Activated CD8-positive, alpha-beta memory T cell treated with anti-CD3 and anti-CD28 coated beads for 24 hours (primary cell): ENCODE data around the gene IGSF9B.
A peak's percentile ranks its signal among the peaks of the same experiment; 100 is the strongest.
"Not testable (repeated sequence)": the region's sequence is repeated elsewhere in the genome, so short reads cannot be mapped to it uniquely, and the experiment has no call there.

Experiments used
- DNase-seq: peaks from one replicate; pipeline ENCODE4 v3.0.0-alpha.2; 2020

IGSF9B gene, protein sequence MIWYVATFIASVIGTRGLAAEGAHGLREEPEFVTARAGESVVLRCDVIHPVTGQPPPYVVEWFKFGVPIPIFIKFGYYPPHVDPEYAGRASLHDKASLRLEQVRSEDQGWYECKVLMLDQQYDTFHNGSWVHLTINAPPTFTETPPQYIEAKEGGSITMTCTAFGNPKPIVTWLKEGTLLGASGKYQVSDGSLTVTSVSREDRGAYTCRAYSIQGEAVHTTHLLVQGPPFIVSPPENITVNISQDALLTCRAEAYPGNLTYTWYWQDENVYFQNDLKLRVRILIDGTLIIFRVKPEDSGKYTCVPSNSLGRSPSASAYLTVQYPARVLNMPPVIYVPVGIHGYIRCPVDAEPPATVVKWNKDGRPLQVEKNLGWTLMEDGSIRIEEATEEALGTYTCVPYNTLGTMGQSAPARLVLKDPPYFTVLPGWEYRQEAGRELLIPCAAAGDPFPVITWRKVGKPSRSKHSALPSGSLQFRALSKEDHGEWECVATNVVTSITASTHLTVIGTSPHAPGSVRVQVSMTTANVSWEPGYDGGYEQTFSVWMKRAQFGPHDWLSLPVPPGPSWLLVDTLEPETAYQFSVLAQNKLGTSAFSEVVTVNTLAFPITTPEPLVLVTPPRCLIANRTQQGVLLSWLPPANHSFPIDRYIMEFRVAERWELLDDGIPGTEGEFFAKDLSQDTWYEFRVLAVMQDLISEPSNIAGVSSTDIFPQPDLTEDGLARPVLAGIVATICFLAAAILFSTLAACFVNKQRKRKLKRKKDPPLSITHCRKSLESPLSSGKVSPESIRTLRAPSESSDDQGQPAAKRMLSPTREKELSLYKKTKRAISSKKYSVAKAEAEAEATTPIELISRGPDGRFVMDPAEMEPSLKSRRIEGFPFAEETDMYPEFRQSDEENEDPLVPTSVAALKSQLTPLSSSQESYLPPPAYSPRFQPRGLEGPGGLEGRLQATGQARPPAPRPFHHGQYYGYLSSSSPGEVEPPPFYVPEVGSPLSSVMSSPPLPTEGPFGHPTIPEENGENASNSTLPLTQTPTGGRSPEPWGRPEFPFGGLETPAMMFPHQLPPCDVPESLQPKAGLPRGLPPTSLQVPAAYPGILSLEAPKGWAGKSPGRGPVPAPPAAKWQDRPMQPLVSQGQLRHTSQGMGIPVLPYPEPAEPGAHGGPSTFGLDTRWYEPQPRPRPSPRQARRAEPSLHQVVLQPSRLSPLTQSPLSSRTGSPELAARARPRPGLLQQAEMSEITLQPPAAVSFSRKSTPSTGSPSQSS (N-terminal part only)

GRCh38 chr11:133956650-133957633 lies at the start of gene IGSF9B:
Gene IGSF9B (minus strand): TSS chr11:133956968. CDS start chr11:133956754, 214 bp downstream.
- DNase-seq = peak; percentile 97

GRCh38 chr11:134004496-134005172 lies 47.9 kb upstream of the IGSF9B start:
- DNase-seq = no peak

- no peak for DNase-seq
Observed at GRCh38 chr11:134003792-134004495, 47.2 kb upstream of the IGSF9B start.

- DNase-seq = not testable (repeated sequence)
Observed at GRCh38 chr11:134002819-134003218, 46.1 kb upstream of the IGSF9B start.

- DNase-seq = not testable (repeated sequence)
Observed at GRCh38 chr11:134002338-134002737, 45.6 kb upstream of the IGSF9B start.

DNA sequence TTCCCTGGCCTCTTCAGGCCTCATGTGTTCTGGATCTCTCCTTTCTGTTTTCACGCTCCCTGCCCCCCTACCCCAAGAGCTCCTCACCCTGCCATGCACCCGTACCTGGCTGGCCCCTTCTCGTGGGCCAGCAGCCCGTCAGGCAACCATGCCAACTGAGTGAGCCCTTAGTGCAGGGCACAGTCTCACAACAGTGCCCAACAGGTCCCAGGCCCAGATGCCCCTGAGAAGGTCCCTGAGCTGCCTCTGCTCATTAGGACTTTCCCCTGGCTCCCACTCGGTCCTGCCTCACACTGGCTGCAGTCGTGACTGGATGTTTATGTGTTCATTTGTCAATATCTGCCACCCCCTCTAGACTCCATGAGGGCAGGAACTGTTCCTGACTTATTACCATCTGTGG lies 44.8 kb upstream of the IGSF9B start:
- no peak for DNase-seq

GRCh38 chr11:134001088-134001487 lies 44.3 kb upstream of the IGSF9B start:
- no peak for DNase-seq

DNA sequence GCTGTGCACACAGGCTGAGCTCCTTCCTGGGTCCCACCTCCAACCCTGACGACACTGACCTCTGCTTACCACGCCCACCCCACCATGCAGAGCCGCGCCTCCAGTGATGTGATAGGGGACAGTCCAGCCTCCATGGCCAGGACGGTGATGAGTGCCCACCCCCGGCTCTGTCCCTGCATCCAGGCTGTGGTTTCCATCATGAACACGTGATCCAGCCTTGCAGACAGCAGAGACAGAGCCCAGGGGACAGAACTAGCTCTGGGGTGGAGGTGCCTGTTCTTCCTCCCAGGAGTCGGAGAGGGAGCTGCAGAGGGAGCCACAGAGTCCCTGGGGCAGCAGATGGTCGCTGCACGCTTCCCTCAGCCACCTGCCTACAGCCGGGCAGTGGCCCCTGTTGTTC lies 42.6 kb upstream of the IGSF9B start:
- DNase-seq = no peak

GRCh38 chr11:133997554-133997953 lies 40.8 kb upstream of the IGSF9B start:
- DNase-seq = no peak

DNA sequence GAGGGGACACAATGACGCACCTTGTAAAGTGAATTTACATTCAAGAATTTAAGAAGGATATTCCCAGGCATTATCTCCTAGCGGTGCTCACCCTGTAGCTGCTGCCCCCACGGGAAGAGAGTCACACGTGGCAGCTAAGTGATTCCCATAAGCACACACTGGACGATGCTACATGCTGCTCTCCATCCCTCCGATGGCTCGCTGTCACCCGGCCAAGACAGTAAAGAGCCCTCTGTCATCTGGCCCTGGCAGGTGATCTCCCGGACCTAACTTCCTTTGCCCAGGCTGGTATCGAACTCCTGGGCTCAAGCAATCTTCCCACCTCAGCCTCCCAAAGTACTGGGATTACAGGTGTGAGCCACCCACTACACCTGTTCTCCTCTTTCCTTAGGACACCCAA lies 39.9 kb upstream of the IGSF9B start:
- DNase-seq = no peak

DNA sequence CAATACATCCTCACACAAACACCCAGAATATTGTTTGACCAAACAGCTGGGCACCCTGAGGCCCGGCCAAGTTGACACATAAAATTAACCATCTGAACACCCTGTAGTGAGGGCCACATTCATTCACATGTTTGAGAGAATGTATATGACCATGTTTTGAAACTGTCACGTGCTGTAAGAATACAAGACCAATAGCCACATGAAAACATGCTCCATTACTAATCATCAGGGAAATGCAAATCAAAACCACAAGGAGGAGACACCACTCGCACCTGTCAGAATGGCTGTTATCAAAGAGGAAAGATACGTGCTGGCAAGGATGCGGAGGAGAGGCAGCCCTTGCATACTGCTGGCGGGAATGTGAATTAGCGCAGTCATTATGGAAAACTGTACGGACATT lies 38.3 kb upstream of the IGSF9B start:
- no peak for DNase-seq

GRCh38 chr11:133993921-133994320 lies 37.2 kb upstream of the IGSF9B start:
- DNase-seq = no peak

GRCh38 chr11:133993107-133993506 lies 36.3 kb upstream of the IGSF9B start:
- no peak for DNase-seq

- no peak for DNase-seq
Observed at GRCh38 chr11:133992121-133992520, 35.4 kb upstream of the IGSF9B start.

- DNase-seq = no peak
Observed at GRCh38 chr11:133991101-133991500, 34.3 kb upstream of the IGSF9B start.

GRCh38 chr11:133990501-133990900 lies 33.7 kb upstream of the IGSF9B start:
- DNase-seq = no peak

DNA sequence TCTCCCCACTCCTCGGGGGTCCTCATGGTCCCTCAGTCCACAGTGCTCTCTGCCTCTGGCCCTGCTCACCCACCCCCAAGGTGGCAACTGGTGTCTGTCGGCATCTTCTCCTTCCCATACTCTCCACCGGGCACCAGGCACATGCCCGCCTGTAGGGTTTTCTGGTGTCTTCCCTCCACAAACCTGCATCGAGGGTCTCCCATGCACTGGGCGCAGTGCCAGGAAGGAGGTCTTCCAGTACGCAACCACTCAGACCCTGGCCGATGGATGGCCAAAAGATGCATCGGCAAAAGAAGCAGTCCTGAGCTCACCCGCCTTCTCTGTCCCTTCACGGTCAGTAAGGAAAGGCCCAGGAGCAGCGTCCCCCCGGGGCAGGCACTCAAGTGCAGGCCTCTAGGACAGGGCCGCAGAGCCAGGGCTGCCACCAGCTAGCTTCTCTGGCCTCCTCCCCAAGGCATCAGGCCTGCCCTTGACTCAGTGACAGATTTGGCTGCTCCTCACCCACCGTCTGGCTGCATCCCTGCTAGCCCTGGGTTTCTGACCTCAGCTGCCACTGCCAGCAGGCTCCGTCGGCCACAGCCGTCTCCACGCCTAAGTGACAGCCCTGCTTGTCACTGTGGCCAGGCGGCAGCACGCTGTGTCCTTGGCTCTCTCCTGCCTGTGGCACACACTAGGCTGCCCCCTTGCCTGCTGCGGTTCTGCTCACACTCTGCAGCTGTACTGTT lies 32.1 kb upstream of the IGSF9B start:
- no peak for DNase-seq

GRCh38 chr11:133987171-133987570 lies 30.4 kb upstream of the IGSF9B start:
- DNase-seq = no peak

DNA sequence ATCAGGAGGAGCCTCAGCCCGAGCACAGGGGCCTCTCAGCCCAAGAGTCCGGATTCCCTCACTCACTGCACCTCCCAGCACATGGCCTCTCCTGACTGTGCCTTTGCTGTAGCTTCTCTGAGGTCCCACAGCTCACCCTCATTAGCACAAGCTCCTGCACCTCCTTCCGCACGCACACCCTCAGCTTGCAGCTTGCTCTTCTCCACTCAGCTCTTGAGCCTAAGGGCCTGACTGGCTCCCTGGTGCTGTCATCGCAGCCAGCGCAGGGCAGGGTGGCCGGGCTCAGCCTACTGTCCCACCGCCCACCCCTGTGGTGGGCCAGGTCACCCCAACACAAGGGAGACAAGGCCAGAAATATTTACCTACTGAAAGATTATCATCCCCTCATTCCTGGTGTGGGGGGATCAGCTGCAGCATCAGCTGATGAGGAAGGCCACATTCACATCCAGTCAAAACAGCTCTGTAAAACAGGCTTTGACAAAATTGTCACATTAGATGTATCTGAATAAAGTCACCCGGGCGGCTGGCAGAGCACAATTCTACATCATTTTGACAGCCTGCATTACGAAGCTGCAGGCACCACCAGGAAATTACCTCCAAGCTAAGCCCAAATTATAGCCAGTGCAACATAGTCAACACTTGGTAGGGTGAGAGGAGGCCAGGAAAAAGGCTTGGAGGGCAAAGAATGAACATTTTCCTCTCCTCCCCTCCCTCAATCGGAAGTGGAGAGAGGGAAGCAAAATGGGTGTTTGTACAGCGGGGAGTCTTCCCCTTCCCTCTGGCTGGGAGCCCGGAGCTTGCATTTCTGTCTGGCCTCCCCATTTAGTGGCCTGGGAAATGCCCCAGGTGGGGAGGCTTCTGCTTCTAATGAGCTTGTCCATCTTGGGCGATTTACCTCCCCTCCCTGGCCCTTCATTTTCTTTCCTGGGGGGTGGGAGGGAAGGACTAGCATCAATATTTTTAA lies 29.5 kb upstream of the IGSF9B start:
- no peak for DNase-seq
